Neural cell (in vitro differentiated cells): ENCODE measurements around the gene NCK1.

Experiments used
- EP300 ChIP-seq: fragments of 450-650 bp; conservative IDR thresholded peaks from 2 replicates; pipeline ENCODE4 v1.6.1; 2014; ENCODE audit warnings: antibody characterized with exemption, mild to moderate bottlenecking, moderate library complexity; ENCODE audit not compliant: poor library complexity, severe bottlenecking
- POLR2AphosphoS5 ChIP-seq: IDR thresholded peaks from 2 replicates; pipeline ENCODE4 v1.6.1; 2012
- SMC3 ChIP-seq: fragments of 450-650 bp; conservative IDR thresholded peaks from 2 replicates; pipeline ENCODE4 v1.6.1; 2014; ENCODE audit warnings: antibody characterized with exemption, mild to moderate bottlenecking, moderate library complexity; ENCODE audit not compliant: poor library complexity
- TF ChIP-seq, protein P1 (sequence below): fragments of 450-650 bp; IDR thresholded peaks from 2 replicates; pipeline ENCODE4 v1.5.1; 2014; ENCODE audit warnings: antibody characterized with exemption, mild to moderate bottlenecking, moderate library complexity; ENCODE audit not compliant: poor library complexity, severe bottlenecking

DNA sequence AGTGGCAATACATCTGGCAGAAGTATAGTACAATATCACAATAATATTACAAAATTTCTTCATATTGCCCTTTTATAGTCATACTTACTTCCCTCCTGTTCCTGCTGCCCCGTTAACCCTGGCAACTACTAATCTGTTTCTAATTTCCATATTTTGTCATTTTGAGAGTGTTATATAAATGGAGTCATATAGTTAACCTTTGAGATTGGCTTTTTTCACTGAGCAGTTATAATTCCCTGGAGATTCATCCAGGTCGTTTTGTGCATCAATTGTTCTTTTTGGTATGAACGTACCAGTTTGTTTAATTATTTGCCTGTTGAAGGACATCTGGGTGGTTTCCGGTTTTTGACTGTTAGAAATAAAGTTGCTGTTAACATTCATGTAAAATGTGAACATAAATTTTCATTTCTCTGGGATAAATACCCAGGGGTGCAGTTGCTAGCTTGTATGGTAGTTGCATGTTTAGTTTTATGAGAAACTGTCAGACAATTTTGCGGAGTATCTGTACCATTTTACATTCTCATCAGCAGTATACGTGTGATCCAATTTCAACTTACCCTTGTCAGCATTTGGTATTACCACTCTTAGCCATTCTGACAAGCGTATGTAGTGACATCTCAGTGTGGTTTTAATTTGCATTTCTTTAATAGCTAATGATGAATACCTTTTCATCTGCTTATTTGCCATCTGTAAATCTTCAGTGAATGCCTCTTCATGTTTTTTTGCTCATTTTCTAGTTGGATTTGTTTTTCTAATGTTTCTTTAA lies 63.6 kb downstream of the NCK1 start:
- TF ChIP-seq POLR2AphosphoS5 = no peak
- no peak for TF ChIP-seq SMC3
- TF ChIP-seq, protein P1, sequence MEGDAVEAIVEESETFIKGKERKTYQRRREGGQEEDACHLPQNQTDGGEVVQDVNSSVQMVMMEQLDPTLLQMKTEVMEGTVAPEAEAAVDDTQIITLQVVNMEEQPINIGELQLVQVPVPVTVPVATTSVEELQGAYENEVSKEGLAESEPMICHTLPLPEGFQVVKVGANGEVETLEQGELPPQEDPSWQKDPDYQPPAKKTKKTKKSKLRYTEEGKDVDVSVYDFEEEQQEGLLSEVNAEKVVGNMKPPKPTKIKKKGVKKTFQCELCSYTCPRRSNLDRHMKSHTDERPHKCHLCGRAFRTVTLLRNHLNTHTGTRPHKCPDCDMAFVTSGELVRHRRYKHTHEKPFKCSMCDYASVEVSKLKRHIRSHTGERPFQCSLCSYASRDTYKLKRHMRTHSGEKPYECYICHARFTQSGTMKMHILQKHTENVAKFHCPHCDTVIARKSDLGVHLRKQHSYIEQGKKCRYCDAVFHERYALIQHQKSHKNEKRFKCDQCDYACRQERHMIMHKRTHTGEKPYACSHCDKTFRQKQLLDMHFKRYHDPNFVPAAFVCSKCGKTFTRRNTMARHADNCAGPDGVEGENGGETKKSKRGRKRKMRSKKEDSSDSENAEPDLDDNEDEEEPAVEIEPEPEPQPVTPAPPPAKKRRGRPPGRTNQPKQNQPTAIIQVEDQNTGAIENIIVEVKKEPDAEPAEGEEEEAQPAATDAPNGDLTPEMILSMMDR = no peak
- no peak for TF ChIP-seq EP300
